Adipocyte (in vitro differentiated cells): ENCODE results near the gene ZCCHC24.
A peak's percentile ranks its signal among the peaks of the same experiment; 100 is the strongest.

Source experiments
- DNase-seq: peaks from one replicate; pipeline ENCODE4 v3.0.0-alpha.2; 2015; ENCODE audit warnings: low read depth
- H3K27me3 ChIP-seq: replicated peaks from 2 replicates; pipeline ENCODE4 v1.7.0; 2013; ENCODE audit warnings: mild to moderate bottlenecking, low read length, moderate library complexity; ENCODE audit not compliant: control insufficient read depth, insufficient read depth
- H3K36me3 ChIP-seq: 2 replicates; pipeline ENCODE4 v1.7.0; 2013; ENCODE audit warnings: low read length, mild to moderate bottlenecking, moderate library complexity; ENCODE audit not compliant: control insufficient read depth, insufficient read depth, severe bottlenecking
- H3K4me1 ChIP-seq: 2 replicates; pipeline ENCODE4 v1.7.0; 2013; ENCODE audit warnings: mild to moderate bottlenecking, low read length, moderate library complexity; ENCODE audit not compliant: control insufficient read depth, insufficient read depth
- H3K4me3 ChIP-seq: 2 replicates; pipeline ENCODE4 v1.7.0; 2013; ENCODE audit warnings: mild to moderate bottlenecking, low read length, moderate library complexity
- H3K9ac ChIP-seq: 2 replicates; pipeline ENCODE4 v1.7.0; 2013; ENCODE audit warnings: mild to moderate bottlenecking, low read length, moderate library complexity
- H3K9me3 ChIP-seq: 2 replicates; pipeline ENCODE4 v1.7.0; 2013; ENCODE audit warnings: mild to moderate bottlenecking, low read length, moderate library complexity; ENCODE audit not compliant: control insufficient read depth

The ZCCHC24 gene

GRCh38 chr10:79391231-79392019 is 54.0 kb downstream of the ZCCHC24 start:
- peaks cover 82% of the 10 kb centered on the region for H3K36me3 ChIP-seq
- no peaks in the 10 kb centered on the region for H3K27me3 ChIP-seq
- H3K9ac ChIP-seq, result no peak overlapping the region
- H3K4me3 ChIP-seq, result no peak overlapping the region
- no peaks in the 10 kb centered on the region for H3K9me3 ChIP-seq
- no peak for DNase-seq
- H3K4me1 ChIP-seq, result peaks cover 23% of the 10 kb centered on the region

DNA sequence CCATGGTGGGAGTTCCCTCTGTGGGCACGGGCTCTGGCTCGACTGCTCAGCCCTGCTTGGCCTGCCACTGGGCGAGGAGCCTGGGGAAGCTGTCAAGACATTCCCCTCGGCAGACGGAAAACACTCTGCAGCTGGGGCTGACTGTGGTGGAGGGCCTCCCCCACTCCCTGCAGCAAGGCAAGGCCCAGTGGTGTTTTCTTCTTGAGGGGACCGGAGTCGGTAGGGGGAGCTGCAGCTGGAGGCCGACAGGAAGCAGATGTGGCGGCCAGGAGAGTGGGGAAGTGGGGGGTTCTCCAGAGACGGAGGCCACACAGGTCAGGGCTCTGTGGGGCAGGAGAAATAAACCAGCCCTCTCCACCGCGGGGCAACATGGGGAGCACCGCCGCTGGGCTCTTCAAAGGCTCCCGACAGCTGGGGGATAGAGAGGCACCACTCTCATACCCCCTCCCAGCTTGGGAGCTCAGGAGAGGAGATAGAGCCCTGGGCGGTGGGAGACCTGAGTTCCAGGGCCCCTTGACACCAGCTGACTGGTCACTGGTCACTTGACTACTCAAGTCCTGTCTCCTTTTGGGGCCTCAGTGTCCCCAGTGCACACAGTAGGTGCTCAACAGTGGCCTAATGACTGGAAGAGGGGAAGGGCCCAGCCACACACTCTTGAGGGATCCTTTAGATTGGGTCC is 54.7 kb downstream of the ZCCHC24 start:
- DNase-seq, result no peak
- H3K9ac ChIP-seq, result no peak overlapping the region
- H3K4me3 ChIP-seq, result no peak overlapping the region
- peaks cover 20% of the 10 kb centered on the region for H3K4me1 ChIP-seq
- H3K36me3 ChIP-seq, result peaks cover 84% of the 10 kb centered on the region
- no peaks in the 10 kb centered on the region for H3K9me3 ChIP-seq
- H3K27me3 ChIP-seq, result no peaks in the 10 kb centered on the region

DNA sequence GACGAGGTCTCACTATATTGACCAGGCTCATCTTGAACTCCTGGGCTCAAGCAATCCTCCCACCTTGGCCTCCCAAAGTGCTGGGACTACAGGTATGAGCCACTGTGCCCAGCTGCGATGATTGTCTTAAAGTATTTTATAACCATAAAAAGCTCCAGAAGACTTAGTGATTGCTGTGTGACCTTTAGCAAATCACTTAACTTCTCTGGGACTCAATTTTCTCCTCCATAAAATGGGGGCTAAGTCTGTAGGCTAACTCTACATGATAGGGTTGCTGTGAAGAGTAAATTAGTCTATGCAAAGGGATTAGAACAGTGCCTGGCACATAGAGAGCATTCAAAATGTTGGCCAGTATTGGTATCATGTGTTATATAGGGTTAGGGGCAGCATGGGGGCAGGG is 55.4 kb downstream of the ZCCHC24 start:
- Histone ChIP-seq H3K4me3 (no peak overlapping the region), H3K9ac (no peak overlapping the region), H3K36me3 (peaks cover 84% of the 10 kb centered on the region)

DNA sequence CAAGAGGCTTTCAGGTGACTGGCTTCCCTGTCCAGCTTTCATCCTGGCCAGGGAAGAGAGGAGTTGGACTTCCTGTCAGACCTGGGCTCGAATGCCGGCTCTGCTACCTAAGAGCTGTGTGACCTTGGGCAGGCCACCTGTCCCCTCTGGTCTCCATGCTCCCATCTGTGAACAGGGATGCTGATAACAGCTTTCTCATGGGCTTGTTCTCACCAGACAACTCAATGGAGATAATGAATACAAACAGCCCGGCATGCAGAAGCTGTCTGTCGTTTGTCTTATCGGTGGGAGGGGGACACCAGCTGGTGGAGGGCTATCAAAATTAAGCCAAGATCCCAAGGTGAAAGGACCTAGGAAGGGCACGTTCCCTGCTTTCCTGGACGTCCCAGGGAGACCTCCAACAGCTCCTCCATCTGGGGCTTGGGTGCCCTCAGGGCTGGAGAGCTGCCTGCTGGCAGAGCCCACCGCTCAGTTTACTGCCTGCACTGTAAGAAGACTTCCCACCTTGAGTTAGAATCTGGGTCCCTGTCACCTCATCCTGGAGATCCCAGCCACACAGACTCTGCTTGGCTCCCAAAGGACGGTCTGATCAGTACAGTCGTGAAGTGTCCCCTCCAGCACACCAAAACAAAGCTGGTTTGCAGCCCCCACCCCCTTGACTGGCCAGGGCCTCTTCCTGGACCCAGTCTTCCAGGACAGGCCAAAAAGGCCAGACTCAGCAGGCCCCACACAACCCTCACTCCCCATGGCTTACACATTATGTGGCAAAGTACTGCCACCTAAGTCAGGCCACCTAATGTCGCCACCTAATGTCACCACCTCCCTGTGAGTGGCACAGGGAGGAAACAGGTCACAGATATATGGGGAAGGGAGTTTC is 57.2 kb downstream of the ZCCHC24 start:
- peaks cover 20% of the 10 kb centered on the region for H3K4me1 ChIP-seq
- H3K9me3 ChIP-seq, result no peaks in the 10 kb centered on the region
- peak overlapping the region; percentile 13 for H3K9ac ChIP-seq
- H3K4me3 ChIP-seq, result no peak overlapping the region
- peaks cover 75% of the 10 kb centered on the region for H3K36me3 ChIP-seq
- no peak for DNase-seq
- H3K27me3 ChIP-seq, result no peaks in the 10 kb centered on the region

More for the DNA sequence above, 55.4 kb downstream of the ZCCHC24 start:
- DNase-seq, result no peak
- Histone ChIP-seq H3K4me1 (peaks cover 20% of the 10 kb centered on the region), H3K27me3 (no peaks in the 10 kb centered on the region), H3K9me3 (no peaks in the 10 kb centered on the region)

GRCh38 chr10:79387466-79387973 is 57.9 kb downstream of the ZCCHC24 start:
- Histone ChIP-seq H3K9me3 (no peaks in the 10 kb centered on the region), H3K4me1 (peaks cover 26% of the 10 kb centered on the region), H3K27me3 (no peaks in the 10 kb centered on the region), H3K4me3 (no peak overlapping the region), H3K9ac (no peak overlapping the region), H3K36me3 (peaks cover 68% of the 10 kb centered on the region)
- DNase-seq, result no peak

- Histone ChIP-seq H3K9me3 (no peaks in the 10 kb centered on the region), H3K4me1 (peaks cover 26% of the 10 kb centered on the region), H3K27me3 (no peaks in the 10 kb centered on the region), H3K36me3 (peaks cover 64% of the 10 kb centered on the region), H3K9ac (peak overlapping the region; percentile 10), H3K4me3 (no peak overlapping the region)
- no peak for DNase-seq
Observed at GRCh38 chr10:79386637-79387465, 58.6 kb downstream of the ZCCHC24 start.

DNA sequence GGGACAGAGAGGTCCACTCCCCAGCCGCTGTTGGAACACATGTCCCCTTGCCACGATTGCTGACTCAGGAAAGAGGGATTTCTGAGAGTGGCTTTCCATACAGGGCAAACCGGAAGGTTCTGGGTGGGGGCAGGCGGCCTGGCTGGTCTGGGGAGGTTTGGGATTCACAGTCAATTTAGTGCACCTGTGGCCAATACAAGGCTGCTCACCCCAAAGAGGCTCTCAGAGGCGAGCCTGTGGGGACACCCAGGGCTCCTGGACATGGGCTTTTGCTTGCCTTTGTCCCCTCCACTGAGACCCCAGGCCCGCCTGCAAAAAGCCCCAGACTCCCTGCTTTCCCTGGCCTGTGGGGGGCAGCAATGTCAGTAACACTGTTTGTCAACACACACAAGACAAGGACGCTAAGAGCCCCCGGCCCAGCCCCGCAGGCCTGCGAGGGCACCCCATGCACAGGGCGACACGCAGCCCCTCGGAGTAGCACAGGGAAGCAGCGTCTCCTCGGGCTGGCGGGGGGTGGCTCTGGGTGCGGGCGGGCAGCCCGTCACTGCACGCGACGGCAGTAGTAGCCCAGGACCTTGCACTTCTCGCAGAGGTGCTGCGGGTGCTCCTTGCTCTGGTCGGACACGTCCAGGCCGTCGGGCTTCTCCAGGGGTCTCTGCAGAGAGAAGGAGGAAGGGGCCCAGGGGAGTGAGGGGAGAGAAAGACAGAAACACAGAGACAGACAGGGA is 59.5 kb downstream of the ZCCHC24 start:
- DNase-seq, result no peak
- Histone ChIP-seq H3K9ac (no peak overlapping the region), H3K4me3 (no peak overlapping the region), H3K36me3 (peaks cover 61% of the 10 kb centered on the region), H3K4me1 (peaks cover 30% of the 10 kb centered on the region), H3K27me3 (no peaks in the 10 kb centered on the region), H3K9me3 (no peaks in the 10 kb centered on the region)

DNA sequence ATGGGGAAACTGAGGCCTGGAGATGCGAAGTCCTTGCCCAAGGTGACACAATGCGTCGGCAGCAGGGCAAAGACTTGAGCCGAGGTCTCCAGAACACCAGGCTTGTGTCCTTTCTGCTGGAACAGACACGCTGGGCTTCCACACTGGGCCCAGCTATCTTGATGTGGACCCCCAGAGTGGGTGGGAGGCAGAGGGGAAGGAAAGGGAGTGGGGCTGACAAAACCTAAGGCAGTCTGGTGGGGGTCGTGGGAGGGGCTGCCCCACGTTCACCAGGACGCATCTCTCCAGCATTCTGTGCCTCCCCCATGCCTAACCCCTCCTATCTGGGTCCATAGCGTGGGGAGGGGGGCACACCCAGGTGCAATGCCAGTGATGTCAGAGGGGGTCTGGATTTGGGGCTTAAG is 60.0 kb downstream of the ZCCHC24 start:
- Histone ChIP-seq H3K27me3 (no peaks in the 10 kb centered on the region), H3K9me3 (no peaks in the 10 kb centered on the region), H3K9ac (no peak overlapping the region), H3K4me3 (no peak overlapping the region), H3K36me3 (peaks cover 55% of the 10 kb centered on the region), H3K4me1 (peaks cover 36% of the 10 kb centered on the region)
- no peak for DNase-seq

- Histone ChIP-seq H3K9ac (no peak overlapping the region), H3K27me3 (no peaks in the 10 kb centered on the region), H3K4me1 (peaks cover 41% of the 10 kb centered on the region), H3K9me3 (no peaks in the 10 kb centered on the region), H3K36me3 (peaks cover 51% of the 10 kb centered on the region), H3K4me3 (no peak overlapping the region)
- no peak for DNase-seq
Observed at GRCh38 chr10:79384773-79385391, 60.5 kb downstream of the ZCCHC24 start.
